Hepatocyte (in vitro differentiated cells): ENCODE measurements around the gene SLC25A40. TPM values are rescaled to one million over a fixed set of nuclear protein-coding genes. Genes with fewer than 3 reads are reported as not detected.

Experiments used
- DNase-seq: peaks from one replicate; pipeline ENCODE4 v3.0.0-alpha.2; 2016; ENCODE audit warnings: low spot score
- H2AFZ ChIP-seq: fragments of 200-600 bp; sonication (generic); 2 replicates; pipeline ENCODE4 v1.6.0; 2016; ENCODE audit warnings: antibody characterized with exemption, mild to moderate bottlenecking
- H3K27ac ChIP-seq: fragments of 200-600 bp; sonication (generic); 2 replicates; pipeline ENCODE4 v1.5.1; 2016; ENCODE audit warnings: mild to moderate bottlenecking
- H3K27me3 ChIP-seq: fragments of 200-600 bp; sonication (generic); 2 replicates; pipeline ENCODE4 v1.6.1; 2016
- H3K36me3 ChIP-seq: fragments of 200-600 bp; sonication (generic); replicated peaks from 2 replicates; pipeline ENCODE4 v1.5.1; 2016; ENCODE audit warnings: low read depth; ENCODE audit not compliant: insufficient read depth
- H3K4me1 ChIP-seq: fragments of 200-600 bp; sonication (generic); 2 replicates; pipeline ENCODE4 v1.5.1; 2016; ENCODE audit warnings: mild to moderate bottlenecking, moderate library complexity; ENCODE audit not compliant: insufficient read depth
- H3K4me2 ChIP-seq: fragments of 200-600 bp; sonication (generic); 2 replicates; pipeline ENCODE4 v1.6.0; 2016
- H3K4me3 ChIP-seq: fragments of 200-600 bp; sonication (generic); 2 replicates; pipeline ENCODE4 v1.5.1; 2016; ENCODE audit warnings: mild to moderate bottlenecking
- H3K79me2 ChIP-seq: fragments of 200-600 bp; sonication (generic); 2 replicates; pipeline ENCODE4 v1.6.0; 2017; ENCODE audit warnings: mild to moderate bottlenecking
- H3K9me2 ChIP-seq: fragments of 200-600 bp; sonication (generic); replicated peaks from 2 replicates; pipeline ENCODE4 v1.6.0; 2017; ENCODE audit warnings: mild to moderate bottlenecking; ENCODE audit not compliant: insufficient read depth
- H3K9me3 ChIP-seq: fragments of 200-600 bp; sonication (generic); 2 replicates; pipeline ENCODE4 v1.5.1; 2016; ENCODE audit warnings: low read depth, mild to moderate bottlenecking
- H4K20me1 ChIP-seq: fragments of 200-600 bp; sonication (generic); 2 replicates; pipeline ENCODE4 v1.6.0; 2016; ENCODE audit warnings: mild to moderate bottlenecking; ENCODE audit not compliant: insufficient read depth, poor library complexity, severe bottlenecking
- EZH2 ChIP-seq: fragments of 200-600 bp; sonication (generic); IDR thresholded peaks from 2 replicates; pipeline ENCODE4 v1.6.1; 2016; ENCODE audit warnings: antibody characterized with exemption, mild to moderate bottlenecking, borderline replicate concordance
- EZH2phosphoT487 ChIP-seq: fragments of 200-600 bp; sonication (generic); IDR thresholded peaks from one replicate; pipeline ENCODE4 v1.6.1; 2018; ENCODE audit warnings: antibody characterized with exemption, mild to moderate bottlenecking, low read depth, moderate library complexity; ENCODE audit not compliant: unreplicated experiment, severe bottlenecking
- WGBS: methylation state at CpG from one replicate; pipeline ENCODE4 v1.1.6; 2016; ENCODE audit warnings: low lambda C conversion rate; ENCODE audit errors: missing lambda C conversion rate; 5-methylcytosine and 5-hydroxymethylcytosine counted together
- polyA plus RNA-seq: library from polyadenylated mRNA; unstranded; fragments of >200 nt; fragmentation: Nextera tagmentation; extraction: Ambion mirVana; gene quantifications from 2 replicates; pipeline ENCODE4 v1.2.1, GENCODE V29; 2016
- total RNA-seq: library from RNA; depleted of rRNA; stranded (reverse); fragments of >200 nt; gene quantifications from 2 replicates; pipeline ENCODE4 v1.2.3, GENCODE V29; 2014
- TF ChIP-seq, protein P1 (sequence below): fragments of 200-600 bp; sonication (generic); IDR thresholded peaks from 2 replicates; pipeline ENCODE4 v1.5.1; 2016; ENCODE audit warnings: antibody characterized with exemption, mild to moderate bottlenecking; ENCODE audit not compliant: poor library complexity

SLC25A40 gene
- total and polyA plus RNA-seq, 2 experiments from 2014 or later = 10.8 to 58.3 TPM

DNA sequence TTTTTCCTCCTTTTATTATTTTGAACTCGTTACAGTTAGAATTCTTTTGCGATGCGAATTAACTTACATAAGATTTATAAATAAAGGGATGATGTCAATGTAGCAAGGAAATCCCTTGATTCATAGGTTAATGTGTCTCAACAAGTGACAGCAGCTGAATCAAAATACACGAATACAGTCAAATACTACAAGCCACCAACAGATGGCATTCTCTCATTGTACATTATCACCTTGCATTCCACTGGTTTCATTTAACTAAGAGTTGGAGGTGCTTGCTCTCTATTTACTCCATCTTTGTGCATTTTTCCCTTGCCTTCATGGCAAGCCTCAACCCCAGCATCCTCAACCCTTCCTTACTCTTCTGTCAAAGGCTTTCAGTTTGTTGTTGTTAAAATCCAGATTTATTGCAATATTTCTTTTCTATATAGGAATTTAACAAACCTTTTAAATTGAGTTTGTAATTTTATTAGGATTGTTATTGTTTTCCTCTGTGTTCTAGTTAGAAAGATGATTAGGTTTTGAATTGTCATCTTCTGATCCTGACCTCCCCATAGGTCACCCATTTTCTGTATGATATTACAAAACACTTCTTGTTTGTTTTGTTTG lies 78.3 kb downstream of the SLC25A40 start:
- Histone ChIP-seq H3K4me1 (no peaks in the 10 kb centered on the region), H3K9me2 (no peaks in the 10 kb centered on the region), H3K36me3 (no peaks in the 10 kb centered on the region), H3K9me3 (no peaks in the 10 kb centered on the region), H3K4me3 (no peak overlapping the region), H2AFZ (no peak overlapping the region), H4K20me1 (no peaks in the 10 kb centered on the region), H3K27me3 (no peaks in the 10 kb centered on the region), H3K79me2 (no peaks in the 10 kb centered on the region), H3K4me2 (no peak overlapping the region), H3K27ac (no peak overlapping the region)
- WGBS = 4% methylated on average over 4 of the region's 4 CpGs
- peak; percentile 54 for DNase-seq
- TF ChIP-seq EZH2 = no peak
- TF ChIP-seq, protein P1, sequence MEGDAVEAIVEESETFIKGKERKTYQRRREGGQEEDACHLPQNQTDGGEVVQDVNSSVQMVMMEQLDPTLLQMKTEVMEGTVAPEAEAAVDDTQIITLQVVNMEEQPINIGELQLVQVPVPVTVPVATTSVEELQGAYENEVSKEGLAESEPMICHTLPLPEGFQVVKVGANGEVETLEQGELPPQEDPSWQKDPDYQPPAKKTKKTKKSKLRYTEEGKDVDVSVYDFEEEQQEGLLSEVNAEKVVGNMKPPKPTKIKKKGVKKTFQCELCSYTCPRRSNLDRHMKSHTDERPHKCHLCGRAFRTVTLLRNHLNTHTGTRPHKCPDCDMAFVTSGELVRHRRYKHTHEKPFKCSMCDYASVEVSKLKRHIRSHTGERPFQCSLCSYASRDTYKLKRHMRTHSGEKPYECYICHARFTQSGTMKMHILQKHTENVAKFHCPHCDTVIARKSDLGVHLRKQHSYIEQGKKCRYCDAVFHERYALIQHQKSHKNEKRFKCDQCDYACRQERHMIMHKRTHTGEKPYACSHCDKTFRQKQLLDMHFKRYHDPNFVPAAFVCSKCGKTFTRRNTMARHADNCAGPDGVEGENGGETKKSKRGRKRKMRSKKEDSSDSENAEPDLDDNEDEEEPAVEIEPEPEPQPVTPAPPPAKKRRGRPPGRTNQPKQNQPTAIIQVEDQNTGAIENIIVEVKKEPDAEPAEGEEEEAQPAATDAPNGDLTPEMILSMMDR = peak; percentile 69

DNA sequence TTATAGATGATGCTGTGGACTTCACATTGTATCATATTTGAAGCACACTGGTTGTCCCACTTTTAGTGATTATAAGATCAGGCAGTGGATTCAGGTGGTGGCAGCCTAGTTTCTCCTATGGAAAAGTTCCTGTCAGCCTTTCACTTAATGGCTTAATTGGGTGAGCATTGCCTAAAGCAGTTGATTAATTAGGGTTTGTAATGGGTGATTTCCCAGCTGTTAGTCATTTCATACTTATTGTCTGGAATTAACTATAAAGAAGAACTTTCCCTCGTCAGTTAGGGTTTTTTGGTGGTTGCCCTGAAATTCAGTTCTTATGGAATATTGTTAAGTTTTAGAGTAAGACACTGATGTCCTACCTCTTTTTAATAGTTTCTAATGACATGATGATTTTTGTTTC lies 78.8 kb downstream of the SLC25A40 start:
- DNase-seq = no peak
- Histone ChIP-seq H3K36me3 (no peaks in the 10 kb centered on the region), H3K9me2 (no peaks in the 10 kb centered on the region), H3K27ac (no peak overlapping the region), H3K4me2 (no peak overlapping the region), H3K9me3 (no peaks in the 10 kb centered on the region), H3K27me3 (no peaks in the 10 kb centered on the region), H3K4me3 (no peak overlapping the region), H3K79me2 (no peaks in the 10 kb centered on the region), H3K4me1 (no peaks in the 10 kb centered on the region), H4K20me1 (no peaks in the 10 kb centered on the region), H2AFZ (no peak overlapping the region)
- 20% methylated on average over 1 of the region's 1 CpG for WGBS
- TF ChIP-seq, protein P1 = no peak
- TF ChIP-seq EZH2phosphoT487 (no peak), EZH2 (no peak)

DNA sequence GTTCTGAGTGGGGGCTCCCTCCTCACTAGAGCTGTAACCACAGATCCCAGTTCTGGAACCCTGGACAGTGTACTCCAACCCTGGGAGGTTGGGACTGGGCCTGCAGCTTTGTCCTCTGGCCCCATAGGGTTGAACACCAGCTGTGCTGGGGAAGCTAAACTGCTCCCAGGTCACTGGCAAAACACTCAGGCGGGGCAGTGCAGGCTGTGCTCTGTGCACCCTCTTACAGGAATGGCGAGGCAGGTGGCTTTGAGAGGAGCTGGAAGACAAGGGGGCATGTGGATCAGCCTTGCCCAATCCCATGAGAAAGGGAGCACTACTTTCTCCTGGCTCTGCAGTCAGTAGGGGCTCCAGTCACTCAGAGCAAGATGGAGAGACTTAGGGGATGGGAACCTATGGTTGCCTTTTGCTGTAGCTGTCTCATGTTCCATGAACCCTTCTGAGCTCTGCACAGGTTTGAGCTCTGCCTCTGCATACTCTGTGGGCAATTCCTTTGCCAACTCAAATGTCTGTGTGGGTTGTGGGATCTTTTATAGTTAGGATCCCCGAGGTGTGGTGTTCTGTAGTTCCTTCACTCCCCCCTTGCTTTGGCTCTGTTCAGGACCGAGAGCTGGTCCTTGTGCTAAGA lies 90.7 kb downstream of the SLC25A40 start:
- no peak for DNase-seq
- Histone ChIP-seq H3K79me2 (no peaks in the 10 kb centered on the region), H4K20me1 (no peaks in the 10 kb centered on the region), H3K36me3 (no peaks in the 10 kb centered on the region), H2AFZ (no peak overlapping the region), H3K27me3 (no peaks in the 10 kb centered on the region), H3K4me2 (no peak overlapping the region), H3K27ac (no peak overlapping the region), H3K9me3 (no peaks in the 10 kb centered on the region), H3K9me2 (no peaks in the 10 kb centered on the region), H3K4me3 (no peak overlapping the region), H3K4me1 (no peaks in the 10 kb centered on the region)
- TF ChIP-seq EZH2 = no peak
- TF ChIP-seq, protein P1 = no peak
- no peak for TF ChIP-seq EZH2phosphoT487
- WGBS = 86% methylated on average over 4 of the region's 4 CpGs
